Transverse colon (tissue), 4 donors: ENCODE data around the gene SLC2A13. TPM values are rescaled to one million over a fixed set of nuclear protein-coding genes. Genes with fewer than 3 reads are reported as not detected.

Experiments used
- DNase-seq: peaks from one replicate; pipeline ENCODE4 v3.0.0-alpha.2; 2019
- H3K27ac ChIP-seq, 4 donors: fragments of 200-600 bp; sonication (generic); 2 replicates each; pipeline ENCODE4 v1.5.1; 2016 to 2018; ENCODE audit warnings: inconsistent platforms in 4 of 4
- H3K27me3 ChIP-seq: fragments of 200-600 bp; sonication (generic); 2 replicates; pipeline ENCODE4 v1.5.1; 2017; ENCODE audit warnings: inconsistent platforms
- H3K36me3 ChIP-seq, 4 donors: fragments of 200-600 bp; sonication (generic); 2 replicates each; pipeline ENCODE4 v1.5.1; 2017 to 2019; ENCODE audit warnings: inconsistent platforms in 4 of 4
- H3K4me1 ChIP-seq, 4 donors: fragments of 200-600 bp; sonication (generic); 2 replicates each; pipeline ENCODE4 v1.5.1; 2017 to 2020; ENCODE audit warnings: inconsistent platforms in 4 of 4
- H3K4me3 ChIP-seq, 4 donors: fragments of 200-600 bp; sonication (generic); 1 replicate in 1 of 4; 2 replicates in 3 of 4; pipeline versions ENCODE4 v1.5.1 to v1.6.1; 2017 to 2019; ENCODE audit warnings: inconsistent platforms in 4 of 4
- H3K9me3 ChIP-seq, 2 donors: fragments of 200-600 bp; sonication (generic); 2 replicates each; pipeline ENCODE4 v1.5.1; 2017 to 2019; ENCODE audit warnings: inconsistent platforms in 2 of 2
- EP300 ChIP-seq: sonication (generic); formaldehyde crosslinking; IDR thresholded peaks from one replicate; pipeline ENCODE4 v1.6.1; 2017; ENCODE audit warnings: antibody characterized with exemption, low read depth
- POLR2A ChIP-seq: fragments of 450-650 bp; IDR thresholded peaks from one replicate; pipeline ENCODE4 v1.6.1; 2016; ENCODE audit warnings: antibody characterized with exemption, mild to moderate bottlenecking, moderate library complexity
- POLR2AphosphoS5 ChIP-seq, 3 donors: sonication (generic); formaldehyde crosslinking; IDR thresholded peaks; one replicate each; pipeline ENCODE4 v1.6.1; 2016; ENCODE audit warnings: antibody characterized with exemption in 3 of 3
- WGBS, 2 donors: methylation state at CpG; one replicate each; pipeline ENCODE4 v1.1.5; 2018; ENCODE audit warnings: low coverage in 1 of 2; 5-methylcytosine and 5-hydroxymethylcytosine counted together
- in situ Hi-C, 4 donors: fragments of 200-750 bp; cut with MboI; loops; one replicate each; pipeline versions ENCODE4 v1.15.0 to v1.15.1; 2017; ENCODE audit warnings: low sequenced_read_pairs in 3 of 4, low pct_ligation_motif_present in 1 of 4, low pct_unique_long_range_greater_than_20kb in 1 of 4
- intact Hi-C: fragments of 100-400 bp; cut with DNase I; formaldehyde crosslinking; loops from one replicate; pipeline ENCODE4 v1.15.1; 2023; ENCODE audit warnings: low total_unique reads
- total RNA-seq, 4 donors: library from RNA; depleted of rRNA; stranded (reverse); fragments of >200 nt; gene quantifications; one replicate each; pipeline ENCODE4 v1.1.0, GENCODE V29; 2016
- TF ChIP-seq, protein P1 (sequence below), 5 experiments: fragments of 200-600 bp in 3 of 5; fragments of 450-650 bp in 2 of 5; sonication (generic) in 3 of 5; IDR thresholded peaks; 1 replicate in 2 of 5; 2 replicates in 3 of 5; pipeline ENCODE4 v1.5.1; 2016 to 2017; ENCODE audit warnings: antibody characterized with exemption in 5 of 5, inconsistent platforms in 3 of 5, mild to moderate bottlenecking in 2 of 5, moderate library complexity in 1 of 5

The SLC2A13 gene
- total RNA-seq, 4 donors from 2014 or later, result 31.8 to 70.7 (median 46.8) TPM

DNA sequence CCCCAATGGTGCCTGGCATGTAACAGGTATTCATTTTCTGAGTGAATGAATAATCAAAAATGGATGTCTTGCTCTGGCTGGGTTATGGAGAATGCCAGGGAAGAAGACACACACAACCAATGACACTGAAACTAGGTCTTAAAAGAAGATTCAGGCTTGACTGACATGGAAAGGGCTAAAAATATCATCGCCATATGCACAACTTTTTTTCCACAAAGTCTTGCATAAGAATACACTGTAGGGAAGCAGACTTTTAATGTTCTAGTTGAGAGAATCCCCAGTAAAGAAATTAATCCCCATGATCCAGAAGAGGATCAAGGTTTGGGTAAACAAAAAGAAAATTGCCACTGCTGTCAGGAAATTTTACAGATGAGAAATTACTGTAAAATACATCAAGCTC, 116.4 kb downstream of the SLC2A13 start:
- no peak for DNase-seq
- 100% methylated on average over 1 of the region's 1 CpG for WGBS, 2 donors
- H3K27me3 ChIP-seq, result no peaks in the 10 kb centered on the region
- H3K27ac ChIP-seq, result no peak overlapping the region
- no peak for TF ChIP-seq POLR2A
- no peak for TF ChIP-seq POLR2AphosphoS5 (IDR thresholded peaks at IDR 0.05)
- TF ChIP-seq, protein P1, sequence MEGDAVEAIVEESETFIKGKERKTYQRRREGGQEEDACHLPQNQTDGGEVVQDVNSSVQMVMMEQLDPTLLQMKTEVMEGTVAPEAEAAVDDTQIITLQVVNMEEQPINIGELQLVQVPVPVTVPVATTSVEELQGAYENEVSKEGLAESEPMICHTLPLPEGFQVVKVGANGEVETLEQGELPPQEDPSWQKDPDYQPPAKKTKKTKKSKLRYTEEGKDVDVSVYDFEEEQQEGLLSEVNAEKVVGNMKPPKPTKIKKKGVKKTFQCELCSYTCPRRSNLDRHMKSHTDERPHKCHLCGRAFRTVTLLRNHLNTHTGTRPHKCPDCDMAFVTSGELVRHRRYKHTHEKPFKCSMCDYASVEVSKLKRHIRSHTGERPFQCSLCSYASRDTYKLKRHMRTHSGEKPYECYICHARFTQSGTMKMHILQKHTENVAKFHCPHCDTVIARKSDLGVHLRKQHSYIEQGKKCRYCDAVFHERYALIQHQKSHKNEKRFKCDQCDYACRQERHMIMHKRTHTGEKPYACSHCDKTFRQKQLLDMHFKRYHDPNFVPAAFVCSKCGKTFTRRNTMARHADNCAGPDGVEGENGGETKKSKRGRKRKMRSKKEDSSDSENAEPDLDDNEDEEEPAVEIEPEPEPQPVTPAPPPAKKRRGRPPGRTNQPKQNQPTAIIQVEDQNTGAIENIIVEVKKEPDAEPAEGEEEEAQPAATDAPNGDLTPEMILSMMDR (IDR thresholded peaks at IDR 0.05), result no peak
- TF ChIP-seq EP300, result no peak
- peaks cover 0 to 20% (median 7%) of the 10 kb centered on the region in 4 donors for H3K4me1 ChIP-seq
- no peak overlapping the region for H3K4me3 ChIP-seq
- H3K36me3 ChIP-seq, result no peaks in the 10 kb centered on the region
- intact Hi-C loops, result no loop called here
- H3K9me3 ChIP-seq, result no peaks in the 10 kb centered on the region
- in situ Hi-C loops, result loop anchor here in 1 of 4 donors (25.0 kb wide), 1 partner anchor 227 kb away; no protein-coding TSS in a partner anchor

DNA sequence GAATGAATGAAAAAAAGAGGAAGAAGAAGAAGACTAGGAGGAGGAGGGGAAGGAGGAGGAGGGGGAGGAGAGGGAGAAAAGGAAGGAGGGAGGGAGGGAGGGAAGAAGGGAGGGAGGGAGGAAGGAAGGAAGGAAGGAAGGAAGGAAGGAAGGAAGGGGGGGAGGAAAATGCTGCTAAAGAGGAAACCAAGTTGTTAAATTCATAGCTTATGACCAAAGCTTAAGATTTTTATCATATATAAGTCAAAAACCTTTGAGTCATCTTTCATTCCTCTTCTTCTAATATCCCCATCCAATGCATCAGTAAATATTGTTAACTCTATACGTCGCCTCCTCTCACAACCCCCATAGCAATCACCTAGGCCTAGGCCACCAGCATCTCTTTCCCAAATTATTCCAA, 117.3 kb downstream of the SLC2A13 start:
- no peaks in the 10 kb centered on the region for H3K27me3 ChIP-seq
- no peak overlapping the region for H3K27ac ChIP-seq
- in situ Hi-C loops (loop anchor here in 1 of 4 donors (25.0 kb wide), 1 partner anchor 226 kb away; no protein-coding TSS in a partner anchor), intact Hi-C loops (no loop called here)
- no peak overlapping the region for H3K4me3 ChIP-seq
- no peaks in the 10 kb centered on the region for H3K9me3 ChIP-seq
- no peak for DNase-seq
- TF ChIP-seq, protein P1 (IDR thresholded peaks at IDR 0.05), result no peak
- TF ChIP-seq POLR2AphosphoS5 (IDR thresholded peaks at IDR 0.05) (no peak), POLR2A (no peak), EP300 (no peak)
- H3K4me1 ChIP-seq, result peaks cover 0 to 20% (median 7%) of the 10 kb centered on the region in 4 donors
- no peaks in the 10 kb centered on the region for H3K36me3 ChIP-seq
- WGBS, 2 donors, result 95 to 100% methylated on average over 2 of the region's 2 CpGs

DNA sequence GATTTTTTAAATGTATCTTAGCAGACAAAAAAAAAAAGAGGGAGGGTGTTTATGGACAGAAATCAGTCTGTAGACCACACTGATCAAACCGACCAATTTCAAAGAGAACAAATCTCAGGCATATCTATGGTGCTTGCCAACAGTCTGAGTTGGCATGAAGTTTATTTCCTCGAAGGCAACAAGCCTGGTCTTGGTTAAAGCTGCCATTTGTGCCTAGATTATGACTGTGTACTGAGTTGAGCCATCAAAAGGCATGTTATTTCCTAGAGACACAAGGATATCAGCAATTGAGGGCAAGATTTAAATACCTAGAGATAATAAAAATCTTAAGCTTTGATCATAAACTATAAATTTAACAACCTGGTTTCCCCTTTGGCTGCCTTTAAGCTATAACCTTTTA, 119.2 kb downstream of the SLC2A13 start:
- DNase-seq, result no peak
- Histone ChIP-seq H3K36me3 (no peaks in the 10 kb centered on the region), H3K27me3 (no peaks in the 10 kb centered on the region), H3K4me1 (peaks cover 0 to 20% (median 7%) of the 10 kb centered on the region in 4 donors), H3K27ac (no peak overlapping the region), H3K4me3 (no peak overlapping the region), H3K9me3 (no peaks in the 10 kb centered on the region)
- WGBS, 2 donors, result 44 to 48% methylated on average over 2 of the region's 2 CpGs
- in situ Hi-C loops (loop anchor here in 1 of 4 donors (25.0 kb wide), 1 partner anchor 224 kb away; no protein-coding TSS in a partner anchor), intact Hi-C loops (no loop called here)
- TF ChIP-seq, protein P1 (IDR thresholded peaks at IDR 0.05), result no peak
- TF ChIP-seq EP300, result no peak

DNA sequence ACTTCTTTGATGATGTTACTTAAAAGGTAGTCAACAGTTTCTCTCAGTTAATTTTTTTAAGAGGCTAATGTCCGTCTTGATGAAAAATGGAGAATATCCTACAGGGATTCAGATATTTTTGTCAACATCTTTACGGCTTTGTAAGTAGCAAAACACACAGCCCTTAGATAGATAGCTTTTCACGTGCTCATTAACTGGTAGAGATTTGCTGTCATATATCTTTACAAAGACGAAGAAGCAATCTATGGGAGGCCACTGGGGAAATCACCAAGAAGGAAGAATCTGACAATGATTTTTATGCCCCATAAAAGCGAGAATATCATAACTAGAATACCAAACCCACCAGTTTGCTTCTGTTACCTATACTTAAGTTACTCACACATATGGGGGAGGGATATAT, 121.2 kb downstream of the SLC2A13 start:
- H3K27me3 ChIP-seq, result no peaks in the 10 kb centered on the region
- no peak overlapping the region for H3K27ac ChIP-seq
- H3K4me3 ChIP-seq, result no peak overlapping the region
- 83 to 94% methylated on average over 5 of the region's 5 CpGs for WGBS, 2 donors
- in situ Hi-C loops, result loop anchor here in 1 of 4 donors (25.0 kb wide), 1 partner anchor 222 kb away; no protein-coding TSS in a partner anchor
- no peaks in the 10 kb centered on the region for H3K9me3 ChIP-seq
- TF ChIP-seq, protein P1 (IDR thresholded peaks at IDR 0.05), result no peak
- TF ChIP-seq EP300 (no peak), POLR2A (no peak), POLR2AphosphoS5 (IDR thresholded peaks at IDR 0.05) (no peak)
- DNase-seq, result no peak
- intact Hi-C loops, result no loop called here
- no peaks in the 10 kb centered on the region for H3K36me3 ChIP-seq
- H3K4me1 ChIP-seq, result peaks cover 0 to 20% (median 7%) of the 10 kb centered on the region in 4 donors
